GM18499 (cell line): ENCODE results near the gene TMEM175.

Experiments
- ATAC-seq: cut with Tn5 transposase; IDR thresholded peaks from one replicate; pipeline ENCODE4 v1.9.1; 2021; ENCODE audit warnings: moderate number of reproducible peaks; ENCODE audit not compliant: insufficient read depth, unreplicated experiment

Gene TMEM175, protein sequence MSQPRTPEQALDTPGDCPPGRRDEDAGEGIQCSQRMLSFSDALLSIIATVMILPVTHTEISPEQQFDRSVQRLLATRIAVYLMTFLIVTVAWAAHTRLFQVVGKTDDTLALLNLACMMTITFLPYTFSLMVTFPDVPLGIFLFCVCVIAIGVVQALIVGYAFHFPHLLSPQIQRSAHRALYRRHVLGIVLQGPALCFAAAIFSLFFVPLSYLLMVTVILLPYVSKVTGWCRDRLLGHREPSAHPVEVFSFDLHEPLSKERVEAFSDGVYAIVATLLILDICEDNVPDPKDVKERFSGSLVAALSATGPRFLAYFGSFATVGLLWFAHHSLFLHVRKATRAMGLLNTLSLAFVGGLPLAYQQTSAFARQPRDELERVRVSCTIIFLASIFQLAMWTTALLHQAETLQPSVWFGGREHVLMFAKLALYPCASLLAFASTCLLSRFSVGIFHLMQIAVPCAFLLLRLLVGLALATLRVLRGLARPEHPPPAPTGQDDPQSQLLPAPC

DNA sequence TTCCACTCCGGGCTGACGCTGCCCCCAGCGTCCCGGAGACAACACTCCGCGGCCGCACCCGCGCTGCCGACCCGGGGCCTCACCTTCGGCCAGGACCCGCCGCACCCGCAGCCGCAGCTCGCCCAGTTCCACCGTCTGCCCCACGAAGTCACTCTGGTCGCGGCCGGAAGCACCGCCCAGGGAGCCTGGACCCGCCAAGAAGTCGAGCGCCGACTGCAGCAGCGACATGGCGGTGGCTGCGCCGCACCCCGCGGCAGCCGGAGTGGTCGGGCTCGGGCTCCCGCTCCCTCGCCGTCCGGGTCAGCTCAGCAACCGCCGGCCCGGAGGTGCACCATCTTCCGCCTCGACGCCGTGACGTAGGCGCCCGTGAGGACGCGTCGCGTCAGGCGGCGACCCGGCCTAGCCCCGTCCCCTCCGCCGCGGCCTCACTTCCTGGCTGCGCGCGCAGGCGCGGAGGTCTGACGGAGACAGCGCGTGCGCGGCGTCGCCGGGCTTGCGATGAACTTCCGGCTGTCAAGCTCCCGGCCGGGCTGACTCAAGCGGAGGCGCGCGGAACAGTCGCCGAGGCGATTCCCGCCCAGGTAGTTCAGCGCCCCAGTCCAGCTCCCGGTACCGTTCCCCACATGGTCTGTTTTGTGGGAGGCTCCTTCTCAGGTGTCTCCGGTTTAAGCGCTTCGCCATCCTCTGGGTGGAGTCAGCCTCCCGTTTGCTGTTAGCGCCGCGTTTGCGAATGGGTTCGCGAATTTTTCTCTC, at the start of gene TMEM175, which contains the start of gene GAK:
Gene TMEM175, plus strand, starts transcription at position 501 of the 753 bp plus-strand sequence. CDS start 15,280 bp downstream, outside the sequence.
Gene GAK, minus strand, starts transcription at position 357 of the 753 bp plus-strand sequence. Its CDS starts 129 bp downstream, at position 228.
- ATAC-seq, result peak; percentile 38

DNA sequence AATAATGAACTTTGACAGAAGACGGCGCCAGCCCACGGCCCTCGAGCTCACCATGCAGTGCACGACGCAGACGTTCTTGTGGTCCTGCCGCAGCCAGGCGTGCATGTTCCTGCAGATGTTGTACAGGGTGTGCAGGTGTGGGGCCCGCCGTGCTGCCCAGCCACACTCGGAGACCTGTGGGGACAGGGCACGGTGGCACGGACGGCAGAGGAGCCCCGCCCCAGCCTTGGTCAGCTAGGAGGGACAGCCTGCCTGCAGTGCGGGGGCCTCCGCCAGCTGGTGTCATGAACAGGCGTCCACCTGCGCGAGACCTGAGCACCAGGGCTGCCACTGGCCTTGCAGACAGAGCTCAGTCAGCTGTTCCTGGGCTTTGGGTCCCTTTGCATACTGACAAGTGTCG, 49.6 kb upstream of the TMEM175 start:
- no peak for ATAC-seq

DNA sequence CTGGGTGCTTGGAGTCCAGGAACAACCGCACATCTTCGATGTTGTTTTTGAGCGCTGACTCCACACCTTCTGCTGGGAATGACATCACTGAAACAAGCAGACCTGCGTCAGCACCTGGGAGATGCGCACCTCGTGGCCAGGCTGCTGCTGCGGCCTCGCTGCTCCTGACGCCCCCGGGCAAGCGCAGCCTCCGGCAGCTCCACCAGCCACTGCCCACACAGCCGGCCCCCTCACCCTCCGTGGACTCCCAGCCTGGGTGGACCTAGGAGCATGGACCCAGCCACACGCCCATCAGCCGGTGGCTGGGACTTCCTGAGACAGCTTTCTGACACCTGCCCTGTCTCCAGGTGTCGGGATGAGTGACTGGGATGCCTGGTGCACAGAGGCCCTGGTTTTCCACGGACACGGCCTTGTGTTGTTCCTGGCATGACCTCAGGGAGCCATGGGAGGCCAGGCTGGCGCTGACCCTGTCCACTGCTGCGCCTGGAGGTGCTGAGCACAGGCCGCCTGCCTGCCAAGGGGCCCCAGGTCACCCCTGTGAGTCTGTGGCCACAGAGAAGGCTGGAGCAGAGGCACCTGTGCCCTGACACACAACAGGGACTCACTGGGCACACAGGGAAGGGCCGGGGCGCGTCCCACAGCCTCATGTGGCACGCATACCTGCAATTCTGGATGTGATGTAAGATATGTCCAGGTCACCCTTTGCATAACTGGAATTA, 48.7 kb upstream of the TMEM175 start:
- ATAC-seq, result no peak

DNA sequence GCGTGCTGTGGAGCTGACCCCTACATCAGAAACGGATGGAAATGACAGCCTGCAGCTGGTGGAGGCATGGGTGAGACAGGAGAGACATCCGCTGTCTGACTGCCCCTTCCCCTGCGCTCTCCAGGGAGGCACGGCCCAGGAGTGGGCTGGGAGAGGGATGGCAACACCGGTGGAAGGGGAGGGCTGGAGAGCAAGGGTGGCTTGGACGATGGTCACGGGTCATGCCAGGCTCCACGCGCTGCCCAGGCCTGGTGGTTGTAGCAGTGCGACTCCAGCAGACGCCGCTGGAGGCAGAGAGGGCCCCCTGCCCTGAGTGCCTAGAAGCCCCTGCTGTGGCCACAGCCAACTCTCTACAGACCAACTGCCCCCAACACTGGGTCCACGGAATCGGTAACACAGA, 48.0 kb upstream of the TMEM175 start:
- no peak for ATAC-seq

DNA sequence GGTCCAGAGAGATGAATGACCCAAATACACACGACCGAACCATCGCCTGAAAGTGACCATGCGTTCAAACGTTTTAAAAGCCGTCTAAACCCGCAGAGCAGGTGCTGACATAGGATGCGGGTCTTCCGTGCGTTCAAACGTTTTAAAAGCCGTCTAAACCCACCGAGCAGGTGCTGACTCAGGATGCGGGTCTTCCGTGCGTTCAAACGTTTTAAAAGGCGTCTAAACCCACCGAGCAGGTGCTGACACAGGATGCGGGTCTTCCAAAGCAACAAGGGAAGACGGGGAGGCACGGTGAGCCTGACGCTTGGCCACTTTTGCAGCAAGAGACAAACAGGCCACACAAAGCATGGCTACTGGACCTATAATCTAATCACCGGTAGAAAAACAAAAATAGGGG, 47.4 kb upstream of the TMEM175 start:
- ATAC-seq, result no peak

DNA sequence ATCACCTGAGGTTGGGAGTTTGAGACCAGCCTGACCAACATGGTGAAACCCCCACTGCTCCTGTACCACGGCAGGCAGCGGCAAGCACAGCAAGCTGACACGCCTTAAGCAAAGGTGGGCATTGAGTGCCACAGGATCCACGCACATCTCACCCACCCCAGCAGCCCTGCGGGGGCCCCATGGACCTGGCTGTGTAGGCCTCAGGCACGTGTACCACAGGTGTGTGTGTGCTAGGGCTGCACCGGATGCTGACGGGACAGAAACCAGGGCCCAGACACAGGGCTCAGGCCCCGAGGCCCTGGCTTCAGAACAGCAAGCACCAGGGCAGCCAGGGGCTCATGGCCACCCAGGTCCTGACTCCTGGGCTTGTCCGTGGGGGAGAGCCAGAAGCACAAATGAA, 46.9 kb upstream of the TMEM175 start:
- ATAC-seq, result no peak

DNA sequence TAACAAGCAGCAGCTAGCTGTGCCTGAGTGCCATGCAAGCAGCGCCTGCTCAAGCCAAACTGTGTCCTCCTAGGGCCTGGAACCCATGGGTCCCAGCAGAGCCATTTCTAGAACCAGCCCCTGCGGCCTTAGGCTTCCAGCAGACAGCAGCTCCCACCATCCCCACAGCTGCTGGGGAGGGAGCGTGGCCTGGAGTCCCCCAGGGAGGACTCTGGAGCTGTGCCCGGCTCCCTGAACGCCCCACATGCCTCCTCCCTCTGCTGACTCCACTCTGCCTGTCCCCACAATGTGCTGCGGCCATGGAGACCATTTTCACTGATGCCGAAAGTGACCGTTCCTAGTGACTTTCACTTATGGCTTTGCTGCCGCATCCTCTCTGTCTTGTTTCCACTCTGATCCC, 46.0 kb upstream of the TMEM175 start:
- ATAC-seq, result no peak

DNA sequence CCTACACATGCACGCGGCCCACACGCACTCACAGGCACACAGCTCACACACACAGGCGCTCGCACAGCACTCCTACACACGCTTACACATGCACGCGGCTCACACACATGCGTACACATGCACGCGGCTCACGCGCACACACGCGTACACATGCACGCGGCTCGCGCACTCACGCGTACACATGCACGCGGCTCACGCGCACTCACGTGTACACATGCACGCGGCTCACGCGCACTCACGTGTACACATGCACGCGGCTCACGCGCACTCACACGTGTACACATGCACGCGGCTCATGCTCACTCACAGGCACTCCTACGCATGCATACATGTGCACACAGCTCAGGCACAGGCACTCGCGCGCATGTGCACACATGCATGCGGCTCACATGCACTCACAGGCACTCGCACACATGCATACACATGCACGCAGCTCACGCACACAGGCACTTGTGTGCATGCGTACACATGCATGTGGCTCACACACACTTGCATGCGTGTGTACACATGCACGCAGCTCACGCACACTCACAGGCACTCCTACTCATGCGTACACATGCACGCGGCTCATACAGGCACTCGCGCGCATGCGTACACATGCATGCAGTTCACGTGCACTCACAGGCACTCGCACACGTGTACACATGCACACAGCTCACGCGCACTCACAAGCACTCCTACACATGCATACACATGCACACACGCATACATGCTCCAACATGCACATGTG, 45.1 kb upstream of the TMEM175 start:
- no peak for ATAC-seq

DNA sequence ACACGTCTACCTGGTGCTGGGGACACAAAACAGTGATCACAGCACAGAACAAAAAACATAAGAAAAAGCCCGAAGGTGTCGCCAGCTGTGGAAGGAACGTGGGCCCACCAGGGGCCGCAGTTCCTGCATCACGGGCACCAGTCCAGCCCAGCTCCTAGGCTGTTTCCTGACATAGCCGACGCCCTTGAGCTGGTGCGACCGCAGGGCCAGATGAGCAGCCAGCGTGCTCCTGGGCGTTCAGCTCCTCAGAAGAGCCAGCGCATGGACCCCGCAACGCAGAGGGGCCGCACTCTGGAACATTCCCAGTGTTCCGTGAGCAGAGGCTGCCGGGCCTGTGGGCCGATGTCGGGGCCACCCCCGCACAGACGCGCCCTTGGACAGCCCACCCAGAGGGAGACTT, 44.2 kb upstream of the TMEM175 start:
- ATAC-seq, result no peak

DNA sequence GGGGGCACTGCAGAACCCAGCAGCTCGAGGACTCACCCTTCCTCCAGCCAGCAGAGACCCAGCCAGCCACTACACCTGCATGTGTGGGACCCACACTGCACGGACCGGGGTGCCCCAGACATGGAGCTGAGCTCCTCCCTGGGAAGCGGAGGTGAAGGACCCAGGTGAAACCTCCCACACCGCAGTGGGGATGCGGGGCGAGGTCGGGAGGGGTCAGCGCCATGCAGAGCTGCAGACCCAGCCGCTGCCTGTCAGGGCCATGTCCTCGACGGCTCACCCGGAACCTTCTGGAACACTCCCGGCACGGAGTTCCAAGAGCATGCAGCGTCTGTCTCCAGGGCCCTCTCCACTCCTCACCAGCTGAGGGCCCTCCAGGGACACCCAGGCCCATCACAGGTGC, 42.7 kb upstream of the TMEM175 start:
- ATAC-seq, result no peak

DNA sequence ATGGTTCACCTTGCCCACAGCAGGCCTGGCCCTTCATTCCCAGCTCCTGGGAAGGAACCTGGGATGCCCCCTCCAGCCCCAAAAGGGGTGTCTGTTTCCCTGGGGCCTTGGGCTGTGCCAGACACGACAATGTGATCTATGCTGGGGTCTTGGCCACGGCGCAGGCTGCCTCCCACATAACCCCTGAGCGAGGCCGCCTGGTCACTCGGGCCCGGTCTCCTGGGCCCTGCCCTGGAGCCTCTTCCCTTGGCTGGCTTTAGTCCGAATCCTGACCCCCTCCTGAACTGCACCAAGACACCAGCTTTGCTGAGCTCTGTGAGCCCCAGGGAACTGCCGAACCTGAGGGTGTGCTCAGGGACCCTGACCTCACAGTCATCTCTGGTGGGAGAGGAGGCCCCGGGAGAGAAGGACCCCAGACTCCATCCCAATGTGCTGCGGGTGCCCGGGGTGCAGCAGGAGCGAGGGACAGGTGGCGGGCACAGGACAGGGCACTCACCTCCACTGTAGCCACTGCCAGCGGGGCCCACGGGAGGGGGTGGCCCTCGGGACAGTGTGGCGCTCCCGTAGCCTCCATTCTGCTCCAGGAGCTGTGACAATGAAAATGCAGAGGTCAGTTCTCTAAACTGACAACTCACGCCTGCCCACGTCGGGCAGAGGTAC, 42.1 kb upstream of the TMEM175 start:
- ATAC-seq, result no peak

DNA sequence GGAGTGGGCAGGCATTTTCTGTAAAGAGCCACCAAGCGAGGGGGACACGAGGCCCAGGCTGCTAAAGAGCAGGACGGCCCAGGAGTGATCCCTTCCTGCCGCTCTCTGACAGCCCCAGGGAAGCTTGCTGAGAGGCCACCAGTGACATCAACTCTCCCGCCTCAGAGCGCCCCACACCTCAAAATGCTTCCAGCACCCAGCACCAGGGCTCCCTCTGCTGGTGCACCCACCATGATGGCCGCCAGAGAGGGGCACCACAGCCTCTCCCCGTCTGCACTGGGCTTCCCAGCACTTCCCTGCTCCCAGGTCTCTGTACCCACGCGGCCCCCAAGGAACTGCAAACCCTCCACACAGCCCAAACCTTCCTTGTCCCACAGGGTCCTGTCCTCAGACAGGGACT, 40.5 kb upstream of the TMEM175 start:
- ATAC-seq, result no peak

DNA sequence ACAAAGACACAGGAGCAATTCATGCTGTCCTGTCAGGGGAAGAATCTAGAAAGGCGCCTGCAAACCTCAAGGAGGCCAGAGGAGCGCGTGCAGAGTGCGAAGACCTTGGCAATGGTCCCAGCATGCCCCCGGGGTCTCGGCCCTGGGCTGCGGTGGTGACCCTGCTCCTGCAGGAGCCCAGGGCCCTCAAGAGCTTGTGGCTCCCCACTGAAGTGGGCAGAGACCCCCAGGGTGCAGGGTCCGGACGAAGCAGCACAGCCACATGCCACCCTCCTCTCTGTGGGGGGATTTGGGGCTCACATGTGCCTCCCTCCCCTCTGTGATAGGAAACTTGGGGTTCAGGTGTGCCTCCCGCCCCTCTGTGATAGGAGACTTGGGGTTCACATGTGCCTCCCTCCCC, 39.5 kb upstream of the TMEM175 start:
- ATAC-seq, result no peak

DNA sequence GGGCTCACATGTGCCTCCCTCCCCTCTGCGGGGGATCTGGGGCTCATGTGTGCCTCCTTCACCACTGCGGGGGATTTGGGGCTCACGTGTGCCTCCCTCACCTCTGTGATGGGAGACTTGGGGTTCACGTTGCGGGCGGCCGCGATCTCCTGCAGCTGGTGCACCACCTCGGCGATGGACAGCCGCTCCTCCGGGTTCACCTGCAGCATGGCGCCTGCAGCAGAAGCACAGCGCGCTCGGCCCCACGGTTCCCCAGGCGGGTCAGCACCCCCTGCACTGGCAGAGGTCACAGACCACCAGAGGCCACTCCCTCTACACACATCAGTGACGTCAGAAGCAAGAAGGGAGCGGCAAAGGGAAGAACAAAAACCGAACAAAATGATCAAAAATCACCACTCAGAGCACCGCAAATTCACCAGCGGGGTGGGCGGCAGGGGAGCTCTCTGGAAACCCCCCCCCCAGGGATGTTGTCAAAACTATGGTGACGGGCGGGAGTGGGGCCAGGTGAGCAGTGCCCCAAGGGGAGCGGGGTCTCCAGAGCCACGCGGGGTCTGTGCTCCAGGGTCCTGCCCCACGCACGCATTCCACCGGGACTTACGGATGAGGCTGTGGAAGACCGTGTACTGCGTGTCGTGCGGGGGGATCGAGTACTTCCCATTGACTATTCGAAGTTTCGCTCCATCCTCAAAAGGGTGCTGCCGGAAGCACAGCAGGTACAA, 38.8 kb upstream of the TMEM175 start:
- ATAC-seq, result no peak

DNA sequence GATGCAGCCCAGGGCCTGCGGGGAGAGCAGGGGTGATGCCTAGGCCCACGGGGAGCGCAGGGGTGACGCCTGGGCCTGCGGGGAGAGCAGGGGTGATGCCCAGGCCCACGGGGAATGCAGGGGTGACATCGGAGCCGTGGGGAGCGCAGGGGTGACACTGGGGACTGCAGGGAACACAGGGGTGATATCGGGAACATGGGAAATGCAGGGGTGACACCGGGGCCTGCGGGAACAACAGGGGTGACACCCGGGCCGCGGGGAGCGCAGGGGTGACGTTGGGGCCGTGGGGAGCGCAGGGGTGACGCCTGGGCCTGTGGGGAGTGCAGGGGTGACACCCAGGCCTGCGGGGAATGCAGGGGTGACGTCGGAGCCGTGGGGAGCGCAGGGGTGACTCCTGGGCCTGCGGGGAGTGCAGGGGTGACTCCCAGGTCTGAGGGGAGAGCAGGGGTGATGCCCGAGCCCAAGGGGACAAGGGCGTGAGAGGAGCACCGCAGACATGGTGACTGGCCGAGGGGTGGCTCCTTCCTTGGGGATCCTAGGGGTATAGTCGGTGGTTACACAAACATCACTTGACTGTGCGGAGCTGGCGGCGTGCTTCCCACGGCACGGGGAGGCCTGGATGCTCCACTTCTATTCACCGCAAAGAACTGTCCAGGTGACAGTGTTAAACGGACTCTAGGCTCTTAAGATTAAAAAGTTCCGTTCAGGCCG, 38.1 kb upstream of the TMEM175 start:
- no peak for ATAC-seq

DNA sequence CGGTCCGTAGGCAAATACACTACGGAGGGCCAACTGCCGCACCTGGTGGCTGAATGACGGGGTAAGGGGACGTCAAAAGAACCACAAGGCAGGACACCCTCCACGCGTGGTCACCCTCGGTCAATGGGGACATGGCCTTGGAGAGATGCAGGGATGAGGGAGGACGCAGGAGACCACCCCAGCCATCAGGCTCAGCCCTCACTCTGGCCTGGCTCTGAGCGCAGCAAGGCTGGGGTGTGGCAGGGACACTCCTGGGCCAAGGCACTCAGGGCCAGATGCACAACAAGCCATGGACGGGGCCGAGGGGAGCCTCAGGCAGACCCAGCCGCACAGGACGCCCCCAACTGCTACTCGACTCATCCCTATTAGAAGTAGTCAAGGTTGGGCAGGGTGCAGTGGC, 36.7 kb upstream of the TMEM175 start:
- no peak for ATAC-seq

DNA sequence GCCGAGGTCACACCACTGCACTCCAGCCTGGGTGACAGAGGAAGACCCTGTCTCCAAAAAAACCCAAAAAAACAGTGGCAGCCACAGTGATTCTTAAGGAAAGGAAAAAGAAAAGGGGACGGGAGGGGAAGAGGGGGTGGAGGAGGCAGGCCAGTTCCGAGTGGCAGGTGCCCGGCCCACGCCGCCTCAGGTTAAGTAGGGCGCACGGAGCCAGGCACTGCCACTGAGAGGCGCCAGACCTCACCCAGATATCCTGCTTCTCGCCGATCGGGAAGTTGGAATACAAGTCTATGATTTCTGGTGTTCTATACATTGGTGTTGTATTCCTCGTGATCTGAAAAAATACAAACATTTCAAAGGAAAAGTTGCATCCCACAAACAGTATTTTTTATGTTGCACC, 36.0 kb upstream of the TMEM175 start:
- ATAC-seq, result no peak

DNA sequence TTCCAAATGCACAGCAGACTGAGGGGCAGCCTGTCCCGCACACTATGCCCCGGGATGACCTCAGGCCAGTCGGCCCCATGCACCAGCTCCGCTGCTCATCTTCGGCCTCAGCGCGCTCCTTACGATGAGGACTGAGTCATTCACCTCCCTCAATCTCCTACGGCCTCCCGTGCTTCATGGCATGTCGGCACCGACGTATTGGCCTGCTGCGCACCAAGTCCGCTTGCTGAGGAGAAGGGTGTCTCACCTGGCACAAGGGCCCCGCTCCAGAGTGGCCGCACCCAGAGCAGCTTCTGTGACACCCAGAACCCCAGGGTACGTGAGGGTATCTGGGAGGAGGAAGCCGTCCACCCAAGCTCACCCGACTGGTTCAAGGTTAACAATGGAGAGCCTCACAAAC, 35.6 kb upstream of the TMEM175 start:
- no peak for ATAC-seq
